ENCODE data around the gene COL5A1.

The COL5A1 gene

DNA sequence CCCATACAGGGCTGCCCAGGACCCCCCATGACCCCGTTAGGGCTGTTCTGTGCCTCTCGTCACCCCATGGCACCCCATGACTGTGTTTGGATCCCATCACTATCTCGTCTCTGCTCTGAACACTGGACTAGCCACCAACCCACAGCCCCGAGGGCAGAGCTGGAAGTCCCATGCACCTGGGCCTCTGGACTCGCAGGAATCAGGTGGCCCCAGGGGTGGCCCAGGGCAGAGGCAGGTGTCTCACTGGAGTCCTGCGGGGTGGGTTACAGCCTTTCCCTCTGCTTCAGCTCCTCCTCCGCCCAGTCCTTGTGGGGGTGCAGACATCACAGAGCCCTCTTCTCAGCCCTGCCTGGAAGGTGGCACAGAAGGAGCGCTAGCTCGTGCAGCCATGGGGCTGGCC, 79.7 kb downstream of the COL5A1 start:
- 98% methylated on average over 9 of the region's 9 CpGs for WGBS
- H3K14ac ChIP-seq (ENCODE audit: low read length in 2 of 2), result peak overlapping the region in 1 of 2 experiments; percentile 23

DNA sequence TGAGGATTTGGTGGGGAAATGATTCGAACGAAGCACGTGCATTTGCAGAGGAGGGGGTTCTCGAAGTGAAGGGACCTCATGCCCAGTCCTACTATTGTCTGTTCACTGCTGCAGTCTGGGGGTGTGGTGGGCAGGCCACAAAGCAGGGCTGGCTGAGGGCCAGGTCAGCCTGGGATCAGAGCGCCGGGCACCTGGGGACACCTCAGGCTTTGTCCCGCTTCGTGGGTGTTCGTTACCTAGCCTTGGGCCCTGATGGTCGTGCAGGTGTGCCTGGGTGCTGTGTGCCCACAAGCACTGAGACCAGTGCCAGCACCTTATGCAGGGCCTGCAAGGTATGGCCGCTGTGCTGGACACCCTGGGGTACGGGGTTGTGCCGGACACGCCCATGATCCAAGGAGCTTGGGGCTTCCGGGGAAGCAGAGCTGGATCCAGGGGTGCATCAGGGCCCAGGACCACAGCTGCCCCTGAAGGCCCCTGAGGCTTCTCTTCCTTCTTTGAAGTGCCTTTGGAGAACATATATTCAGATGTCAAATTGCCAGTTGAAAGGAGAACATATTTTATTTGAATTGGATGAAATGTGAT, 80.6 kb downstream of the COL5A1 start:
- Histone ChIP-seq H3K4me3 (ENCODE audit: insufficient read depth in 1 of 2, low read depth in 1 of 2, low read length in 2 of 2) (no peak overlapping the region), H4K91ac (ENCODE audit: low read length) (no peak overlapping the region), H2AFZ (ENCODE audit: low read depth, low read length) (no peak overlapping the region), H3K27me3 (ENCODE audit: control insufficient read depth in 1 of 2, insufficient read depth in 1 of 2, low read length in 2 of 2) (no peaks in the 10 kb centered on the region), H2AK5ac (ENCODE audit: low read length, severe bottlenecking) (no peak overlapping the region), H3K9ac (ENCODE audit: low read length) (no peak overlapping the region), H3K4me2 (ENCODE audit: low read length, poor library complexity, severe bottlenecking) (no peak overlapping the region), H3K79me1 (replicated peaks; ENCODE audit: low read length, poor library complexity, severe bottlenecking) (peaks cover 63% of the 10 kb centered on the region), H3K36me3 (ENCODE audit: control insufficient read depth in 1 of 2, insufficient read depth in 2 of 2, low read depth in 1 of 2, low read length in 2 of 2) (peaks cover 39 to 83% of the 10 kb centered on the region in 2 experiments), H3K9me3 (ENCODE audit: control insufficient read depth, low read length) (no peaks in the 10 kb centered on the region), H2BK120ac (ENCODE audit: low read depth, low read length) (no peak overlapping the region), H4K8ac (ENCODE audit: low read length) (no peak overlapping the region), H3K4ac (ENCODE audit: low read depth in 1 of 2, low read length in 2 of 2) (no peak overlapping the region), H3K23ac (ENCODE audit: low read length in 2 of 2) (no peak overlapping the region), H3K4me1 (ENCODE audit: control insufficient read depth, insufficient read depth, low read depth, low read length) (peaks cover 9% of the 10 kb centered on the region), H3K18ac (ENCODE audit: low read depth in 1 of 2, low read length in 2 of 2) (peak overlapping the region in 1 of 2 experiments; percentile 56), H3K27ac (ENCODE audit: low read length, poor library complexity, severe bottlenecking) (no peak overlapping the region), H3K14ac (ENCODE audit: low read length in 2 of 2) (no peak overlapping the region), H2BK12ac (ENCODE audit: low read length in 2 of 2) (no peak overlapping the region), H2BK15ac (ENCODE audit: low read depth, poor library complexity, severe bottlenecking) (no peak overlapping the region), H2BK5ac (ENCODE audit: low read depth, low read length, poor library complexity, severe bottlenecking) (no peak overlapping the region)
- 94% methylated on average over 15 of the region's 15 CpGs for WGBS
- DNase-seq, result no peak

More for the DNA sequence above, 79.7 kb downstream of the COL5A1 start:
- Histone ChIP-seq H2BK5ac (ENCODE audit: low read depth, low read length, poor library complexity, severe bottlenecking) (no peak overlapping the region), H4K91ac (ENCODE audit: low read length) (peak overlapping the region; percentile 48), H2AFZ (ENCODE audit: low read depth, low read length) (no peak overlapping the region), H3K9me3 (ENCODE audit: control insufficient read depth, low read length) (no peaks in the 10 kb centered on the region), H3K4me2 (ENCODE audit: low read length, poor library complexity, severe bottlenecking) (no peak overlapping the region), H3K9ac (ENCODE audit: low read length) (no peak overlapping the region), H3K4ac (ENCODE audit: low read depth in 1 of 2, low read length in 2 of 2) (no peak overlapping the region), H3K4me1 (ENCODE audit: control insufficient read depth, insufficient read depth, low read depth, low read length) (peaks cover 17% of the 10 kb centered on the region), H3K79me1 (replicated peaks; ENCODE audit: low read length, poor library complexity, severe bottlenecking) (peaks cover 64% of the 10 kb centered on the region), H3K36me3 (ENCODE audit: control insufficient read depth in 1 of 2, insufficient read depth in 2 of 2, low read depth in 1 of 2, low read length in 2 of 2) (peaks cover 41 to 87% of the 10 kb centered on the region in 2 experiments), H4K8ac (ENCODE audit: low read length) (peak overlapping the region; percentile 14), H3K27ac (ENCODE audit: low read length, poor library complexity, severe bottlenecking) (no peak overlapping the region), H3K18ac (ENCODE audit: low read depth in 1 of 2, low read length in 2 of 2) (no peak overlapping the region), H2BK120ac (ENCODE audit: low read depth, low read length) (no peak overlapping the region), H2BK15ac (ENCODE audit: low read depth, poor library complexity, severe bottlenecking) (no peak overlapping the region), H2BK12ac (ENCODE audit: low read length in 2 of 2) (no peak overlapping the region), H3K23ac (ENCODE audit: low read length in 2 of 2) (no peak overlapping the region), H3K27me3 (ENCODE audit: control insufficient read depth in 1 of 2, insufficient read depth in 1 of 2, low read length in 2 of 2) (no peaks in the 10 kb centered on the region), H2AK5ac (ENCODE audit: low read length, severe bottlenecking) (no peak overlapping the region), H3K4me3 (ENCODE audit: insufficient read depth in 1 of 2, low read depth in 1 of 2, low read length in 2 of 2) (no peak overlapping the region)
- no peak for DNase-seq

DNA sequence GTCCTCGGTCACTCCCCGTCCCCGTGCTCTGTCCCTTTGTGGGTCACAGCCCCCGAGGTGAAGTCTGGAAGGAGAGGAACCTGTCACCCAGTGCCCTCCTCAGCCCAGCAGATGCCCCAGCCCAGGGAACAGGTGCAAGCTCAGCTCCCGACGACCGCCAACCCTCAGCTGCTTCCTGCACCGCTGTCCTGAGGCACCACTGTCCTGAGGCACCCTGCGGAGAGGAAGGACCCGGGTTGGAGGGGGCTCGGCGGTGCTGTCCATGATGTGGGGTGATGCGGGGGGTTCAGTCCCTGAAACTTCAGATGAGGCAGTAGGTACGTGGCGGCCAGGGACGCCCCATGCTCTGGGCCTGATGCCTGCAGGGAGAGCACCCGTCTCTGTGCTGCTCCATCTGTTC, 81.4 kb downstream of the COL5A1 start:
- Histone ChIP-seq H3K4me1 (ENCODE audit: control insufficient read depth, insufficient read depth, low read depth, low read length) (peaks cover 8% of the 10 kb centered on the region), H3K18ac (ENCODE audit: low read depth in 1 of 2, low read length in 2 of 2) (no peak overlapping the region), H3K79me1 (replicated peaks; ENCODE audit: low read length, poor library complexity, severe bottlenecking) (peaks cover 63% of the 10 kb centered on the region), H3K9ac (ENCODE audit: low read length) (no peak overlapping the region), H3K23ac (ENCODE audit: low read length in 2 of 2) (no peak overlapping the region), H3K14ac (ENCODE audit: low read length in 2 of 2) (no peak overlapping the region), H2BK120ac (ENCODE audit: low read depth, low read length) (no peak overlapping the region), H3K4me2 (ENCODE audit: low read length, poor library complexity, severe bottlenecking) (no peak overlapping the region), H2AK5ac (ENCODE audit: low read length, severe bottlenecking) (no peak overlapping the region), H2BK5ac (ENCODE audit: low read depth, low read length, poor library complexity, severe bottlenecking) (no peak overlapping the region), H2AFZ (ENCODE audit: low read depth, low read length) (no peak overlapping the region), H3K27me3 (ENCODE audit: control insufficient read depth in 1 of 2, insufficient read depth in 1 of 2, low read length in 2 of 2) (no peaks in the 10 kb centered on the region), H3K4me3 (ENCODE audit: insufficient read depth in 1 of 2, low read depth in 1 of 2, low read length in 2 of 2) (no peak overlapping the region), H3K36me3 (ENCODE audit: control insufficient read depth in 1 of 2, insufficient read depth in 2 of 2, low read depth in 1 of 2, low read length in 2 of 2) (peaks cover 39 to 83% of the 10 kb centered on the region in 2 experiments), H4K91ac (ENCODE audit: low read length) (no peak overlapping the region), H3K4ac (ENCODE audit: low read depth in 1 of 2, low read length in 2 of 2) (no peak overlapping the region), H2BK12ac (ENCODE audit: low read length in 2 of 2) (peak overlapping the region in 1 of 2 experiments; percentile 11), H3K9me3 (ENCODE audit: control insufficient read depth, low read length) (no peaks in the 10 kb centered on the region), H3K27ac (ENCODE audit: low read length, poor library complexity, severe bottlenecking) (no peak overlapping the region), H2BK15ac (ENCODE audit: low read depth, poor library complexity, severe bottlenecking) (no peak overlapping the region), H4K8ac (ENCODE audit: low read length) (peak overlapping the region; percentile 20)
- 95% methylated on average over 17 of the region's 17 CpGs for WGBS
- DNase-seq, result no peak

DNA sequence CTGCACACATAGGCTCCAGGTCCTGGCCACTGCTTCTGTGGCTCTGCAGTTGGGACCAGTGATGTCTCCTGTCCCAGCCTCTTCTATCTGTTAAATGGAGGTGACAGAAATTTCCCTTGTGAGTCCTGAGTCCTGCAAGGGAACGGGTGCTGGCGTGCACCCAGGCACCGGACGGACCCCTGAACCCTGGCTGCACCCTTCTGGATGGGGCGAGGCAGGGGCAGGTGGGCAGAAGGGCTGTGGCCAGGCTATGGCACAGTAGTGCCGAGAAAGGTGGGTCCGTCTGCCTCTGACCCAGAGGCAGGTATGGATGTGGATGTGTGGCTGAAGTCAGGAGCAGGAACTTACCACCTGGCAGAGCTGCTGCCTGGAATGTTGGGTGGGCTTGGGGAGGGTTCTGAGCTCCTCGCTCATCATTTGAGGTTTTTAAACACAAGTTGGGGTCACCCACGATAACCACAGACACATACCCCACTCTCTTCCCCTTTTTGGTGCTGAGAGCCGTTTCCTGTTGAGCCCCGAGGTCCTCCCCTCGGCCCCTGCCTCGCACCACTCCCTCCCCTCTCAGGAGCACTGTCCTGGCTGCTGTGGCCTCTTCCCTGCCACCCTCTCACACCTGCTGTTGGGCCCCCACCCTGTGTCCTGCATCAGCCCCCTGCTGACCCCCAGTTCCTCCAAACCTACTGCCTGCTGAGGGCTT, 82.0 kb downstream of the COL5A1 start:
- no peaks in the 10 kb centered on the region for H3K27me3 ChIP-seq (ENCODE audit: control insufficient read depth in 1 of 2, insufficient read depth in 1 of 2, low read length in 2 of 2)
- peak overlapping the region; percentile 38 for H3K9ac ChIP-seq (ENCODE audit: low read length)
- H3K4me3 ChIP-seq (ENCODE audit: insufficient read depth in 1 of 2, low read depth in 1 of 2, low read length in 2 of 2), result no peak overlapping the region
- peak overlapping the region in 1 of 2 experiments; percentile 8 for H2BK12ac ChIP-seq (ENCODE audit: low read length in 2 of 2)
- H3K18ac ChIP-seq (ENCODE audit: low read depth in 1 of 2, low read length in 2 of 2), result peak overlapping the region in 1 of 2 experiments; percentile 81
- H2BK15ac ChIP-seq (ENCODE audit: low read depth, poor library complexity, severe bottlenecking), result peak overlapping the region; percentile 55
- H3K14ac ChIP-seq (ENCODE audit: low read length in 2 of 2), result no peak overlapping the region
- 95% methylated on average over 13 of the region's 13 CpGs for WGBS
- no peak overlapping the region for H3K4ac ChIP-seq (ENCODE audit: low read depth in 1 of 2, low read length in 2 of 2)
- H2BK5ac ChIP-seq (ENCODE audit: low read depth, low read length, poor library complexity, severe bottlenecking), result no peak overlapping the region
- no peak overlapping the region for H3K27ac ChIP-seq (ENCODE audit: low read length, poor library complexity, severe bottlenecking)
- peak overlapping the region; percentile 50 for H4K8ac ChIP-seq (ENCODE audit: low read length)
- no peak for DNase-seq
- H3K36me3 ChIP-seq (ENCODE audit: control insufficient read depth in 1 of 2, insufficient read depth in 2 of 2, low read depth in 1 of 2, low read length in 2 of 2), result peaks cover 41 to 83% of the 10 kb centered on the region in 2 experiments
- no peak overlapping the region for H2AK5ac ChIP-seq (ENCODE audit: low read length, severe bottlenecking)
- H3K4me2 ChIP-seq (ENCODE audit: low read length, poor library complexity, severe bottlenecking), result no peak overlapping the region
- H2AFZ ChIP-seq (ENCODE audit: low read depth, low read length), result no peak overlapping the region
- H4K91ac ChIP-seq (ENCODE audit: low read length), result no peak overlapping the region
- H3K4me1 ChIP-seq (ENCODE audit: control insufficient read depth, insufficient read depth, low read depth, low read length), result peaks cover 8% of the 10 kb centered on the region
- H3K9me3 ChIP-seq (ENCODE audit: control insufficient read depth, low read length), result no peaks in the 10 kb centered on the region
- no peak overlapping the region for H3K23ac ChIP-seq (ENCODE audit: low read length in 2 of 2)
- peaks cover 63% of the 10 kb centered on the region for H3K79me1 ChIP-seq (replicated peaks; ENCODE audit: low read length, poor library complexity, severe bottlenecking)
- no peak overlapping the region for H2BK120ac ChIP-seq (ENCODE audit: low read depth, low read length)

Measured in mesenchymal stem cell (in vitro differentiated cells and primary cell).